GM21717 (cell line): Measurements from ENCODE around the gene SLC25A4.

Experiments used
- ATAC-seq: cut with Tn5 transposase; IDR thresholded peaks from one replicate; pipeline ENCODE4 v1.9.1; 2021; ENCODE audit warnings: mild to moderate bottlenecking, moderate library complexity; ENCODE audit not compliant: unreplicated experiment

The SLC25A4 gene

GRCh38 chr4:185119927-185120630 lies 23.0 kb upstream of the SLC25A4 start:
- ATAC-seq = no peak

- ATAC-seq = no peak
These were observed 22.5 kb upstream of the SLC25A4 start for GRCh38 chr4:185120631-185120946.

GRCh38 chr4:185122681-185123345 lies 20.3 kb upstream of the SLC25A4 start:
- peak; percentile 49 for ATAC-seq

- ATAC-seq = no peak
These were observed 19.1 kb upstream of the SLC25A4 start for GRCh38 chr4:185124006-185124405.

- no peak for ATAC-seq
These were observed 15.8 kb upstream of the SLC25A4 start for GRCh38 chr4:185127021-185127925.

- ATAC-seq = peak; percentile 54
These were observed 14.6 kb upstream of the SLC25A4 start for GRCh38 chr4:185128272-185129119.

- ATAC-seq = peak; percentile 58
These were observed 8.7 kb upstream of the SLC25A4 start for GRCh38 chr4:185134307-185134869.

- no peak for ATAC-seq
These were observed 5.7 kb upstream of the SLC25A4 start for GRCh38 chr4:185137233-185137925.

GRCh38 chr4:185138161-185138560 lies 4.9 kb upstream of the SLC25A4 start:
- ATAC-seq = no peak

GRCh38 chr4:185139736-185140135 lies 3.3 kb upstream of the SLC25A4 start:
- no peak for ATAC-seq

GRCh38 chr4:185141777-185142176 lies 1.3 kb upstream of the SLC25A4 start:
- ATAC-seq = no peak

- peak; percentile 23 for ATAC-seq
These were observed 528 bp upstream of the SLC25A4 start for GRCh38 chr4:185142564-185142911.

GRCh38 chr4:185143601-185143969 lies 519 bp downstream of the SLC25A4 start:
- ATAC-seq = peak; percentile 30

- no peak for ATAC-seq
These were observed 1.7 kb downstream of the SLC25A4 start for GRCh38 chr4:185144601-185145240.

GRCh38 chr4:185145572-185145971 lies 2.5 kb downstream of the SLC25A4 start:
- ATAC-seq = no peak

GRCh38 chr4:185149392-185149791 lies 6.3 kb downstream of the SLC25A4 start:
- no peak for ATAC-seq

GRCh38 chr4:185151296-185151695 lies 8.2 kb downstream of the SLC25A4 start:
- ATAC-seq = no peak

GRCh38 chr4:185165605-185166063 lies 22.6 kb downstream of the SLC25A4 start:
- peak; percentile 94 for ATAC-seq

GRCh38 chr4:185167234-185167633 lies 24.2 kb downstream of the SLC25A4 start:
- no peak for ATAC-seq
